GM12872 (cell line): ENCODE data around the gene DCT.

ENCODE experiments used
- TF ChIP-seq, protein P1 (sequence below): IDR thresholded peaks from 3 replicates; pipeline ENCODE4 v1.5.1; 2011; ENCODE audit warnings: low read depth, mild to moderate bottlenecking, low read length, moderate library complexity; ENCODE audit not compliant: insufficient read depth

The DCT gene

DNA sequence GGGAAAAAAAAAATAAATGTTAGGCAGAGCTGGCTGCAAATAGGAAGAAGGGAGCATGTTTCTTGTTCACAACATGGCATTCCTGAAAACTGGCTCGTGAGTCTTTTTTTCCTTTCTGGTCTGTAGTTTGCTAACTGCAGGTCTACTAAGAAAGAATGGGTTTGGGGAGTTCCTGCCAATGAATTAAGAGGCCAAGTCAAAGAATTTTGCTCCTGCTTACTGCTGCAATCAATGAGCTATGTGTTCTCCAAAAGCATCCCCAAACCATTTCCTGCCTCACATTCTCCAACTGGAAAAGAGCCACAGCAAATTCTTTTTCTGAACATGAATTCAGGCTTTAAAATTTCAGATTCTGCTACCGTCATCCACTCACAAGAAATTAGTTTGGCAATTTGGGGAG lies 88.6 kb downstream of the DCT start:
- TF ChIP-seq, protein P1, sequence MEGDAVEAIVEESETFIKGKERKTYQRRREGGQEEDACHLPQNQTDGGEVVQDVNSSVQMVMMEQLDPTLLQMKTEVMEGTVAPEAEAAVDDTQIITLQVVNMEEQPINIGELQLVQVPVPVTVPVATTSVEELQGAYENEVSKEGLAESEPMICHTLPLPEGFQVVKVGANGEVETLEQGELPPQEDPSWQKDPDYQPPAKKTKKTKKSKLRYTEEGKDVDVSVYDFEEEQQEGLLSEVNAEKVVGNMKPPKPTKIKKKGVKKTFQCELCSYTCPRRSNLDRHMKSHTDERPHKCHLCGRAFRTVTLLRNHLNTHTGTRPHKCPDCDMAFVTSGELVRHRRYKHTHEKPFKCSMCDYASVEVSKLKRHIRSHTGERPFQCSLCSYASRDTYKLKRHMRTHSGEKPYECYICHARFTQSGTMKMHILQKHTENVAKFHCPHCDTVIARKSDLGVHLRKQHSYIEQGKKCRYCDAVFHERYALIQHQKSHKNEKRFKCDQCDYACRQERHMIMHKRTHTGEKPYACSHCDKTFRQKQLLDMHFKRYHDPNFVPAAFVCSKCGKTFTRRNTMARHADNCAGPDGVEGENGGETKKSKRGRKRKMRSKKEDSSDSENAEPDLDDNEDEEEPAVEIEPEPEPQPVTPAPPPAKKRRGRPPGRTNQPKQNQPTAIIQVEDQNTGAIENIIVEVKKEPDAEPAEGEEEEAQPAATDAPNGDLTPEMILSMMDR = no peak

DNA sequence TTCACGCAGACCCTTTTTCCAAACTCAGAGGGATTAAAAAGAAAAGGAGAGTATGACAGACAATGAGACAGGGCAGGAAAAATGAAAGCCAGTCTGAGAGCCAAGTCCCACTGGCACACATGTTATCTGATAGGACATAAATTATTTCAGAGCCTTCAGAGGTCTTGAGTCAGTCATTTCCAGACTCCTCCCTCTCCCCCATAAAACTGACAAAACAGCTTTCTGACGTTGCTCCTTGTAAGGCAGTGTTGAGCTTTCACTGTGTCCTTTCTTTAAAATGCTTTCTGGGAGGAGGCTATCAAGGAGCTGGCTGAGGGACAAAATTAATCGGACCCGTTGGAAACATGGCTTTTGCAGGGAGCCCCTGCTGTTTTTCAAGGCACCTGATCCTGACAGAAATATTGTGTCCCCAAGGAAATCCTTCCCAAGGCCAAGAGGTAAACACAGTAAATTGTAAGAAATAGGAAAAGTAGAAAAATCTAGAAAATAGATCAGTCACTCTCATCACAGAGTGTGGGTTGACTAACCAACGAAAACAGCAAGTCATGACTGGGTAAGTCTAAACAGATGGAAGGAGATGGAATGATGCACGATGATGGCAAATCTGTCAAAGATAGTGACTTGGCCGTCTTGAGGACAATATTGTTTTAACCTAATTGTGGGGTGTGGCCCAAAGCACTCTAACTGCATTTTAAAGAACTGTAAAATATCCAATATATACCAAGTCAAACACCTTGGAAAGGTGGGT lies 89.7 kb downstream of the DCT start:
- TF ChIP-seq, protein P1 = no peak

DNA sequence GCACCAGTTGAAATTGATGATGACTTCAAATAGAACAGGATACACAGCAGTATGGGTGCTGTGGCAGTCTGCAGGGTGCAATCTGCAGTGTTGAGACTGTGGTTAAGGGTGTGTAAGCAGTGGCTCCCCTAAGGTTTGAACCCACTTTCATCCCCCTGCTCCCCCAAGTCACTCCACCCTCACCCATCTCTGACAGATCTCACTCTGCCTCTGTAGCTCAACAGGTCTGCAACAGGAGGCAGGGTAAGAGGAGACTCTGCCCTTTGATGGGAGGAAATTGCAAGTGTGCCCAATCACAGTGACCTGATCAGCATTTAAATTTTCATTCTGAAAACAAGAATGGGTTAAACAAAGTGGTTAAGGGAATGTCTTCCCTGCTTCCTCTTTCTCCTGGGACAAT lies 92.4 kb downstream of the DCT start:
- TF ChIP-seq, protein P1 = no peak
